ENCODE data around the gene NLRP4.

DNA sequence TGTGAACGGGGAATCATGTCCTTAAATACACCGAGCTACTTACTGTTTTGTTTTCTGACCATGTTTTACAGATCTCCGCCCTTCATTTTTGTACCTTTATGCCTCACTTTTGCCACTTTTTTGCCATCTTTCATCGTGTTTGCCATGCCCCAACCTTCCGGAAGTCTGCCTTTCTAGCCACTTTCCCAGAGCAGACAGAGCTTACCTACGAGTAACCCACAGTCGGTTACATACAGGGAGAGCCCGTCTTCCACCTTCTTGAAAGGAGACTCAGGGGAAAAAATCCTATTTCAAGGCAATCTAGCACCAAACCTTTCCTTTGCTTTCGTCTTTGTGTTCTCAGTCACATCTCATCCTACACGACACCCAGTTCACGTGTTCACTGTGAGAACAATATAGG lies 41.3 kb upstream of the NLRP4 start:
- TF ChIP-seq, protein P1, sequence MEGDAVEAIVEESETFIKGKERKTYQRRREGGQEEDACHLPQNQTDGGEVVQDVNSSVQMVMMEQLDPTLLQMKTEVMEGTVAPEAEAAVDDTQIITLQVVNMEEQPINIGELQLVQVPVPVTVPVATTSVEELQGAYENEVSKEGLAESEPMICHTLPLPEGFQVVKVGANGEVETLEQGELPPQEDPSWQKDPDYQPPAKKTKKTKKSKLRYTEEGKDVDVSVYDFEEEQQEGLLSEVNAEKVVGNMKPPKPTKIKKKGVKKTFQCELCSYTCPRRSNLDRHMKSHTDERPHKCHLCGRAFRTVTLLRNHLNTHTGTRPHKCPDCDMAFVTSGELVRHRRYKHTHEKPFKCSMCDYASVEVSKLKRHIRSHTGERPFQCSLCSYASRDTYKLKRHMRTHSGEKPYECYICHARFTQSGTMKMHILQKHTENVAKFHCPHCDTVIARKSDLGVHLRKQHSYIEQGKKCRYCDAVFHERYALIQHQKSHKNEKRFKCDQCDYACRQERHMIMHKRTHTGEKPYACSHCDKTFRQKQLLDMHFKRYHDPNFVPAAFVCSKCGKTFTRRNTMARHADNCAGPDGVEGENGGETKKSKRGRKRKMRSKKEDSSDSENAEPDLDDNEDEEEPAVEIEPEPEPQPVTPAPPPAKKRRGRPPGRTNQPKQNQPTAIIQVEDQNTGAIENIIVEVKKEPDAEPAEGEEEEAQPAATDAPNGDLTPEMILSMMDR (IDR thresholded peaks at IDR 0.05): no peak
- no peak for TF ChIP-seq POLR2AphosphoS5 (IDR thresholded peaks at IDR 0.05)
- no peak for TF ChIP-seq POLR2A (IDR thresholded peaks at IDR 0.05; ENCODE audit: low read depth)
- no peak for TF ChIP-seq EP300 (IDR thresholded peaks at IDR 0.05)
